RWPE1 (cell line): Measurements from ENCODE around the gene IL17B.
"Not testable (repeated sequence)": the region's sequence is repeated elsewhere in the genome, so short reads cannot be mapped to it uniquely, and the experiment has no call there.

ENCODE experiments used
- CTCF ChIA-PET: fragments of 350-600 bp; sonication (Branson Sonifier 250); formaldehyde crosslinking; extraction: SDS; loops from one replicate; lab custom pipeline; 2021; lab: Yijun Ruan, JAX
- POLR2A ChIA-PET: fragments of 400-600 bp; formaldehyde crosslinking; extraction: SDS; loops from one replicate; lab custom pipeline; 2020; ENCODE audit warnings: antibody characterized with exemption; ENCODE audit not compliant: low non-redundant PET; lab: Yijun Ruan, JAX
- DNase-seq: peaks from one replicate; pipeline ENCODE4 v3.0.0; 2012; ENCODE audit warnings: low spot score
- H3K27ac ChIP-seq: fragments of 450-650 bp; 2 replicates; pipeline ENCODE4 v1.5.1; 2017
- TF ChIP-seq, protein P1 (sequence below): fragments of 450-650 bp; conservative IDR thresholded peaks from 2 replicates; pipeline ENCODE4 v1.5.1; 2017; ENCODE audit warnings: low read depth, mild to moderate bottlenecking

Gene IL17B

DNA sequence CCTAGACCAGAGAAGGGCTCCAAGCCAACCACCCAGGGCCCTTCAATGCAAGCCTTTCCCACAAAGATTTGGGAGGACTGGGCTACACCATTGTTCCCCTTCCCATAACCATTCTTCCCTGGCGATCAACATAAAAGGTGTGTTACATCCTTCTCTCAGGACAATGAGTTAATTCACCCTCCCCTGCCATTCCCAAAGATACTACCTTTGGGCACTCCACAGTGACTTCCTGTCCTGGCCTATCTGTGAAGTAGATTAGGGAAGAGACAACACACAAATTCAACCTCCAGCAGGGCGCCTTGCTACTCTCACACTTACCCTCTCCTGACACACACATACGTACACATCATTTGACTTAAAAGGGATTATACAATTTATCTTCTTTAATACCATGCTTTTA is 23.2 kb upstream of the IL17B start:
- POLR2A ChIA-PET: no interaction called here
- CTCF ChIA-PET: interaction anchor here (0.6 to 0.9 kb wide), 2 partner anchors 35 to 174 kb away, joined by 4 to 6 read pairs; no protein-coding TSS in a partner anchor
- no peak overlapping the region for H3K27ac ChIP-seq
- TF ChIP-seq, protein P1, sequence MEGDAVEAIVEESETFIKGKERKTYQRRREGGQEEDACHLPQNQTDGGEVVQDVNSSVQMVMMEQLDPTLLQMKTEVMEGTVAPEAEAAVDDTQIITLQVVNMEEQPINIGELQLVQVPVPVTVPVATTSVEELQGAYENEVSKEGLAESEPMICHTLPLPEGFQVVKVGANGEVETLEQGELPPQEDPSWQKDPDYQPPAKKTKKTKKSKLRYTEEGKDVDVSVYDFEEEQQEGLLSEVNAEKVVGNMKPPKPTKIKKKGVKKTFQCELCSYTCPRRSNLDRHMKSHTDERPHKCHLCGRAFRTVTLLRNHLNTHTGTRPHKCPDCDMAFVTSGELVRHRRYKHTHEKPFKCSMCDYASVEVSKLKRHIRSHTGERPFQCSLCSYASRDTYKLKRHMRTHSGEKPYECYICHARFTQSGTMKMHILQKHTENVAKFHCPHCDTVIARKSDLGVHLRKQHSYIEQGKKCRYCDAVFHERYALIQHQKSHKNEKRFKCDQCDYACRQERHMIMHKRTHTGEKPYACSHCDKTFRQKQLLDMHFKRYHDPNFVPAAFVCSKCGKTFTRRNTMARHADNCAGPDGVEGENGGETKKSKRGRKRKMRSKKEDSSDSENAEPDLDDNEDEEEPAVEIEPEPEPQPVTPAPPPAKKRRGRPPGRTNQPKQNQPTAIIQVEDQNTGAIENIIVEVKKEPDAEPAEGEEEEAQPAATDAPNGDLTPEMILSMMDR: no peak
- no peak for DNase-seq

GRCh38 chr5:149401051-149401450 is 22.0 kb upstream of the IL17B start:
- CTCF ChIA-PET: no interaction called here
- no peak for DNase-seq
- TF ChIP-seq, protein P1: no peak
- no peak overlapping the region for H3K27ac ChIP-seq
- POLR2A ChIA-PET: no interaction called here

GRCh38 chr5:149400304-149400703 is 21.2 kb upstream of the IL17B start:
- DNase-seq: no peak
- CTCF ChIA-PET: interaction anchor here (0.5 to 0.8 kb wide), 2 partner anchors 34 to 126 kb away, joined by 3 read pairs; no protein-coding TSS in a partner anchor
- H3K27ac ChIP-seq: no peak overlapping the region
- TF ChIP-seq, protein P1: no peak
- POLR2A ChIA-PET: no interaction called here

DNA sequence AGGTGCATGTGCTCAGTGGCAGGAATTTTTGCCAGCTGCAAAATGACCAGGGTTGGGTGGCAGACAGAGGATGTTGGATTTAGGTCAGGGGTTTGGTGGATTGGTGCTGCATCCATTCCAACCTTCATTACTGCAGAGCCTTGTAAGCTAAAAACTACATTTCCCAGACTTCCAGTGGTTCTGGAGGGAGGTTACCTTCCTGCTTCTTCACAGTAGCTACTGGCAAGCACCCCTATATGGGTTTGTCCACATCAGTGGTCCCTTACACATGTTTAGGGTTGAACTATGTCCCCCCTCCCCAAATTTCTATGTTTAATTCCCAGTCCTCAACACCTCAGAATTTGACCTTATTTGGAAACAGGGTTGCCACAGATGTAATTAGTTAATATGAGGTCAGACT is 20.7 kb upstream of the IL17B start:
- TF ChIP-seq, protein P1: no peak
- no peak overlapping the region for H3K27ac ChIP-seq
- CTCF ChIA-PET: interaction anchor here (0.5 to 0.8 kb wide), 2 partner anchors 35 to 127 kb away, joined by 3 read pairs; no protein-coding TSS in a partner anchor
- POLR2A ChIA-PET: no interaction called here
- DNase-seq: no peak

GRCh38 chr5:149398747-149399266 is 19.7 kb upstream of the IL17B start:
- H3K27ac ChIP-seq, CTCF ChIA-PET, POLR2A ChIA-PET, DNase-seq: not testable (repeated sequence)

DNA sequence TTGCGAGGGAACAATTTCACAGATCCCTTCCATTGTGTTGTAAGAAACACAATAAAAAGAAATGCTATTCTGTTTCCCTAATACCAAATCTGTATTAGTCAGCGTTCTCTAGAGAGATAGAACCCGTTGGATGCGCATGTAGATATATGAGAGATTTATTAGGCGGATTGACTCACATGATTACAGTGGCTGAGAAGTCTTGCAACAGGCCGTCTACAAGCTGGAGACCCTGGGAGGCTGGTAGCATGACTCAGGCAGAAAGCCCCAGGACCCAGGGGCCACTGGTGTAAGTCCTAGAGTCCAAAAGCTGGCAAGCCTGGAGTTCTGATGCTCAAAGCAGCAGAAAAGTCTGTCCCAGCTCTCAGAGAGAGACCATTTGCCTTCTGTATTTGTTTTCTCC is 18.4 kb upstream of the IL17B start:
- H3K27ac ChIP-seq: no peak overlapping the region
- TF ChIP-seq, protein P1: no peak
- DNase-seq: no peak
- ChIA-PET CTCF (no interaction called here), POLR2A (no interaction called here)

- POLR2A ChIA-PET, H3K27ac ChIP-seq, DNase-seq: not testable (repeated sequence)
- CTCF ChIA-PET: interaction anchor here (0.6 to 0.7 kb wide), 2 partner anchors 48 to 428 kb away, joined by 3 to 6 read pairs; no protein-coding TSS in a partner anchor
Measured at GRCh38 chr5:149394996-149395395, 15.9 kb upstream of the IL17B start.
